Activated B cell treated with CpG ODN at 0.5 μM for 24 hours (primary cell): ENCODE data around the gene ANGPTL8. TPM values are rescaled to one million over a fixed set of nuclear protein-coding genes. Genes with fewer than 3 reads are reported as not detected.

ENCODE experiments used
- ATAC-seq: fragments of 200-7000 bp; cut with Tn5 transposase; one replicate; pipeline ENCODE4 v1.10.0; 2021; ENCODE audit warnings: low read depth, mild to moderate bottlenecking, moderate library complexity
- CTCF ChIA-PET: fragments of 350-600 bp; sonication (Branson Sonifier 250); formaldehyde crosslinking; loops from one replicate; lab custom pipeline; 2021; ENCODE audit warnings: antibody characterized with exemption; lab: Charles Lee
- POLR2A ChIA-PET: fragments of 350-600 bp; sonication (Branson Sonifier 250); formaldehyde crosslinking; loops from one replicate; lab custom pipeline; 2021; ENCODE audit warnings: antibody characterized with exemption; lab: Charles Lee
- DNase-seq: peaks from one replicate; pipeline ENCODE4 v3.0.0; 2022
- H3K27ac Mint-ChIP-seq: one replicate; pipeline ENCODE4 v1.8.0; 2020; ENCODE audit warnings: mixed read lengths
- H3K27me3 Mint-ChIP-seq: one replicate; pipeline ENCODE4 v1.8.0; 2021; ENCODE audit warnings: mixed read lengths
- H3K36me3 Mint-ChIP-seq: one replicate; pipeline ENCODE4 v1.8.0; 2021; ENCODE audit warnings: low read depth, mixed read lengths
- H3K4me1 Mint-ChIP-seq: one replicate; pipeline ENCODE4 v1.8.0; 2021; ENCODE audit warnings: mixed read lengths
- H3K4me3 Mint-ChIP-seq: one replicate; pipeline ENCODE4 v1.8.0; 2020; ENCODE audit warnings: mild to moderate bottlenecking, mixed read lengths
- H3K9me3 Mint-ChIP-seq: one replicate; pipeline ENCODE4 v1.8.0; 2020; ENCODE audit warnings: mixed read lengths
- intact Hi-C: fragments of 100-400 bp; cut with micrococcal nuclease; formaldehyde crosslinking; loops from one replicate; pipeline ENCODE4 v1.15.1; 2024
- total RNA-seq: library from RNA; stranded (reverse); gene quantifications from 2 replicates; pipeline ENCODE4 v1.2.3, GENCODE V29; 2022
- TF ChIP-seq, protein P1 (sequence below): fragments of 200-600 bp; IDR thresholded peaks from one replicate; pipeline ENCODE4 v1.8.0; 2022; ENCODE audit warnings: antibody characterized with exemption, mild to moderate bottlenecking

ANGPTL8 gene
- total RNA-seq, 1 donor from 2014 or later, result not detected

DNA sequence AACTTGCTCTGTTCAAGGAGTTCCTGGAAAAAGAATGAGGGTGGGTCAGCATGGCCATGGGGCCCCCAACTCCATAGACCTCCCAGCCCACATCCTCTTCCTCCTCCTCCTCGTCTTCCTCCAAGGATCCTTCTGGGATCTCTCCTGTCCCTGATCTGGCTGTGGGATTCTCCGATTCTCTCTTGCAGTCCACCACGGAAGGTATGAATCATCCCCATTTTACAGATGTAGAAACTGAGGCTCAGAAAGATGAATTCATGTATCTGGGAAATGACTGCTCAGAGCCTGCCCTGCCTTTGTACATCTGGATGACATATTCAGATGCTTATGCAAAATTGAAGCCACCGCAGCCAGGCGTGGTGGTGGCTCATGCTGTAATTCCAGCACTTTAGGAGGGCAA is 39.9 kb upstream of the ANGPTL8 start:
- intact Hi-C loops, result loop anchor here (5.0 kb wide), 1 partner anchor 42 kb away; the partner anchor contains the start of gene SPC24

GRCh38 chr19:11200015-11200574 is 39.3 kb upstream of the ANGPTL8 start:
- peaks cover 15% of the 10 kb centered on the region for H3K27me3 Mint-ChIP-seq
- H3K27ac Mint-ChIP-seq, result no peak overlapping the region
- no peak for DNase-seq
- no peak overlapping the region for H3K4me3 Mint-ChIP-seq
- H3K9me3 Mint-ChIP-seq, result no peaks in the 10 kb centered on the region
- CTCF ChIA-PET, result interaction anchor here (0.6 kb wide), 1 partner anchor 121 kb away, joined by 3 read pairs; no protein-coding TSS in a partner anchor
- POLR2A ChIA-PET, result no interaction called here
- TF ChIP-seq, protein P1, sequence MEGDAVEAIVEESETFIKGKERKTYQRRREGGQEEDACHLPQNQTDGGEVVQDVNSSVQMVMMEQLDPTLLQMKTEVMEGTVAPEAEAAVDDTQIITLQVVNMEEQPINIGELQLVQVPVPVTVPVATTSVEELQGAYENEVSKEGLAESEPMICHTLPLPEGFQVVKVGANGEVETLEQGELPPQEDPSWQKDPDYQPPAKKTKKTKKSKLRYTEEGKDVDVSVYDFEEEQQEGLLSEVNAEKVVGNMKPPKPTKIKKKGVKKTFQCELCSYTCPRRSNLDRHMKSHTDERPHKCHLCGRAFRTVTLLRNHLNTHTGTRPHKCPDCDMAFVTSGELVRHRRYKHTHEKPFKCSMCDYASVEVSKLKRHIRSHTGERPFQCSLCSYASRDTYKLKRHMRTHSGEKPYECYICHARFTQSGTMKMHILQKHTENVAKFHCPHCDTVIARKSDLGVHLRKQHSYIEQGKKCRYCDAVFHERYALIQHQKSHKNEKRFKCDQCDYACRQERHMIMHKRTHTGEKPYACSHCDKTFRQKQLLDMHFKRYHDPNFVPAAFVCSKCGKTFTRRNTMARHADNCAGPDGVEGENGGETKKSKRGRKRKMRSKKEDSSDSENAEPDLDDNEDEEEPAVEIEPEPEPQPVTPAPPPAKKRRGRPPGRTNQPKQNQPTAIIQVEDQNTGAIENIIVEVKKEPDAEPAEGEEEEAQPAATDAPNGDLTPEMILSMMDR, result no peak
- H3K4me1 Mint-ChIP-seq, result peaks cover 14% of the 10 kb centered on the region
- intact Hi-C loops, result no loop called here
- no peaks in the 10 kb centered on the region for H3K36me3 Mint-ChIP-seq
- no peak for ATAC-seq

More for the DNA sequence above, 39.9 kb upstream of the ANGPTL8 start:
- TF ChIP-seq, protein P1, result no peak
- DNase-seq (no peak), ATAC-seq (no peak)
- peaks cover 13% of the 10 kb centered on the region for H3K4me1 Mint-ChIP-seq
- no peaks in the 10 kb centered on the region for H3K36me3 Mint-ChIP-seq
- ChIA-PET POLR2A (no interaction called here), CTCF (no interaction called here)
- H3K4me3 Mint-ChIP-seq, result no peak overlapping the region
- H3K27ac Mint-ChIP-seq, result no peak overlapping the region
- peaks cover 15% of the 10 kb centered on the region for H3K27me3 Mint-ChIP-seq
- H3K9me3 Mint-ChIP-seq, result no peaks in the 10 kb centered on the region

DNA sequence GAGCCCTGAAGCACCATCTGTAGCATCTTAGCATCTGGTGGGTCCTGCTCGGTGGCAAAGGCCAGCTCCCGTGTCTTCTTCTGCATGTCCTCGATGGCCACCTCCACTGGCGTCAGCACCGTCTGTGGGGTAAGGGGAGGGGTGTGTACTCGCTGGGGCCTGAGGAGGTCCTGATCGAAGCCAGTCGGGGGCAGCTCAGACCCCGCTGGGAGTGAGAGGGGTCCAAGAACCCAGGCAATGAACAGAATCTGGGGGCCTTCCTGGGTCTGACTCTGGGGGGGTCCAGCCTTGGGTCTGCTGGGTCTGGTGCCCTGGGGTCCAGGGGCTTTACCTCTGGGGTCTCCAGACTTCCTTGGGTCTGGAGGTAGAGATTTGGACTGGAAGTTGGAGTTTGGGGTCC is 38.5 kb upstream of the ANGPTL8 start:
- no peak overlapping the region for H3K4me3 Mint-ChIP-seq
- ATAC-seq, result no peak
- no peaks in the 10 kb centered on the region for H3K9me3 Mint-ChIP-seq
- CTCF ChIA-PET, result no interaction called here
- peaks cover 9% of the 10 kb centered on the region for H3K27me3 Mint-ChIP-seq
- H3K27ac Mint-ChIP-seq, result no peak overlapping the region
- intact Hi-C loops, result no loop called here
- H3K36me3 Mint-ChIP-seq, result no peaks in the 10 kb centered on the region
- TF ChIP-seq, protein P1, result no peak
- POLR2A ChIA-PET, result no interaction called here
- peaks cover 17% of the 10 kb centered on the region for H3K4me1 Mint-ChIP-seq
- DNase-seq, result no peak

DNA sequence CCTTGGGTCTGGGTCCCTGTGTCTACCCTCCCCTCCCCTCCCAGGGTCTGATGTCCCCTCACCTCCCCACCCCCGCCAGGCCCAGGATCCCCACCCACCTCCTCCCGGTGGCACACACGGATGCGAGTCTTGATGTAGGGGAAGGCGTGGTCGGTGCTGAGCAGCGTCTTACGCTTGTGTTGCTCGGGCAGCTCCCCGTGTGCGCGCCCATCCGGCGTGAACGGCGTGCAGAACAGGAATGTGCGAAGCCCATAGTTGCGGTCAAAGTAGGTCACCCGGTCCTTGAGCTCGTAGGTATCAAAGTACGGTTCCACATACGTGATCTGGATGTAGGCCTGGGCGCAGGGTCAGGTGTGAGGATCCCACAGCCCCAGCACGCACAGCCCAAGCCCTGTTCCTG is 37.6 kb upstream of the ANGPTL8 start:
- ChIA-PET CTCF (interaction anchor here (0.9 to 1.1 kb wide), 2 partner anchors 14 to 75 kb away, joined by 3 to 4 read pairs; no protein-coding TSS in a partner anchor), POLR2A (no interaction called here)
- Mint-ChIP-seq H3K36me3 (no peaks in the 10 kb centered on the region), H3K4me1 (peaks cover 18% of the 10 kb centered on the region), H3K9me3 (no peaks in the 10 kb centered on the region), H3K27me3 (peaks cover 3% of the 10 kb centered on the region), H3K27ac (no peak overlapping the region), H3K4me3 (no peak overlapping the region)
- intact Hi-C loops, result no loop called here
- TF ChIP-seq, protein P1, result no peak
- ATAC-seq (no peak), DNase-seq (no peak)

DNA sequence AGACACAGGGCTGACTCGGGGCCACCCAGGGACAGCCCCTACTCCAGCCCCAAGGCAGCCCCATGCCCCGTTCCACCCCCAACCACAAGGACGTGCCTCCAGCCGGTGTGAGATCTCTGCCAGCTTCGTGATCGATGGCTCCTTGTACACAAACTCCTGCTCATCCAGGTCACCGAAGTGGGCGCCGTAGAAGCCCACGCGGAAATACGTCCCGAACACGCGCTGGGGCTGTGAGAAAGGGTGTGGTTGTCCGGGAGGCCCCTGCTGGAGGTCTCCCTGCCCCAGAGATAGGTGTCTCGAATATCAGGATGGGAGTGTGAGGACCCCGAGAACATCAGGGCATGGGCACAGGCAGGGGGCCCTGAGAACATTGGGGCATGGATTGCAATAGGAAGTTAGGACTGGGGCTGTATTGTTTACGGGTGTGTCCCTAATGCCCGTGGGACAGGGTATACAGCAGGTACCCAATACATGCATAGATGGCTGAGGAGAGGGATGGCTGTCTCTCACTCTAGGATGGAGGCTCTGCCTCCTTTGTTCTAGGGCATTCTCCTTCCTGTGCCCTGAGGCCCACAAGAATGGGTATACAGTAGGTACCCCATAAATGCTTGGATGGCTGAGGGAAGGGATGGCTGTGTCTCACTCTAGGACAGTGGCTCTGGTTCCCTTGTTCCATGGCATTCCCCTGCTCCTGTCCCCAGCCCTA is 36.8 kb upstream of the ANGPTL8 start:
- no peak for DNase-seq
- CTCF ChIA-PET, result interaction anchor here (0.9 to 3.2 kb wide), 5 partner anchors 14 to 167 kb away, joined by 3 to 19 read pairs (median 11); no protein-coding TSS in a partner anchor

More for the DNA sequence above, 36.8 kb upstream of the ANGPTL8 start:
- Mint-ChIP-seq H3K36me3 (no peaks in the 10 kb centered on the region), H3K9me3 (no peaks in the 10 kb centered on the region), H3K4me3 (no peak overlapping the region), H3K27me3 (peaks cover 3% of the 10 kb centered on the region), H3K4me1 (peaks cover 16% of the 10 kb centered on the region), H3K27ac (no peak overlapping the region)
- POLR2A ChIA-PET, result no interaction called here
- TF ChIP-seq, protein P1, result no peak
- intact Hi-C loops, result loop anchor here (1.0 kb wide), 1 partner anchor 76 kb away; no protein-coding TSS in a partner anchor
- ATAC-seq, result no peak
